A549 (cell line): Measurements from ENCODE around the gene LIMS1. TPM values are rescaled to one million over a fixed set of nuclear protein-coding genes. Genes with fewer than 3 reads are reported as not detected.

Experiments
- ATAC-seq, 2 experiments: fragments of 200-7000 bp in 1 of 2; fragments of >200 bp in 1 of 2; cut with Nextera tagmentation in 1 of 2; cut with Tn5 transposase in 1 of 2; 3 replicates each; pipeline versions ENCODE4 v1.8.0 to v1.9.1; 2018 to 2020; ENCODE audit warnings: mild to moderate bottlenecking in 1 of 2, moderate library complexity in 1 of 2
- CTCF ChIA-PET: fragments of 300-600 bp; sonication (Branson Sonifier 250); formaldehyde crosslinking; extraction: SDS; loops from one replicate; lab custom pipeline; 2021; ENCODE audit warnings: antibody characterized with exemption, inconsistent platforms; lab: Yijun Ruan, JAX
- POLR2A ChIA-PET: fragments of 350-600 bp; formaldehyde crosslinking; extraction: SDS; loops from one replicate; lab custom pipeline; 2021; ENCODE audit warnings: antibody characterized with exemption, inconsistent platforms; lab: Yijun Ruan, JAX
- DNase-seq, 2 experiments: peaks; one replicate each; pipeline versions ENCODE4 v3.0.0 to v3.0.0-alpha.2; 2011 to 2016; ENCODE audit warnings: low read depth in 1 of 2, low spot score in 1 of 2
- FAIRE-seq: peaks from 2 replicates; lab custom pipeline; 2011; peaks lifted over from hg19 to GRCh38; lab: Jason Lieb, UNC
- H3K27ac ChIP-seq, 2 experiments: fragments of >200 bp; sonication (Bioruptor Twin); formaldehyde crosslinking; 3 replicates each; pipeline ENCODE4 v1.5.1; 2016 to 2017
- H3K4me1 ChIP-seq: fragments of >200 bp; sonication (Bioruptor Twin); formaldehyde crosslinking; 3 replicates; pipeline ENCODE4 v1.6.1; 2016
- H3K4me2 ChIP-seq: fragments of >200 bp; sonication (Bioruptor Twin); formaldehyde crosslinking; 3 replicates; pipeline ENCODE4 v1.6.1; 2016
- H3K4me3 ChIP-seq: fragments of >200 bp; sonication (Bioruptor Twin); formaldehyde crosslinking; 3 replicates; pipeline ENCODE4 v1.5.1; 2016
- H3K9me3 ChIP-seq: fragments of >200 bp; sonication (Bioruptor Twin); formaldehyde crosslinking; 3 replicates; pipeline ENCODE4 v1.6.1; 2016
- BHLHE40 ChIP-seq: IDR thresholded peaks from 2 replicates; pipeline ENCODE4 v1.6.1; 2012; ENCODE audit warnings: low read depth, low read length, inconsistent platforms
- CEBPB ChIP-seq, 2 experiments: fragments of >200 bp in 1 of 2; sonication (Bioruptor Twin) in 1 of 2; formaldehyde crosslinking in 1 of 2; IDR thresholded peaks; 2 replicates each; pipeline ENCODE4 v1.6.1; 2012 to 2016
- CHD2 ChIP-seq: fragments of 150-350 bp; IDR thresholded peaks from 2 replicates; pipeline ENCODE4 v1.6.1; 2014; ENCODE audit warnings: low read length; ENCODE audit not compliant: partially characterized antibody
- EHF ChIP-seq: fragments of 250-450 bp; sonication (Bioruptor Pico); IDR thresholded peaks from 2 replicates; pipeline ENCODE4 v1.5.0; 2020; ENCODE audit warnings: mild to moderate bottlenecking
- EP300 ChIP-seq, 2 experiments: fragments of >200 bp; sonication (Bioruptor Twin); formaldehyde crosslinking; IDR thresholded peaks; 2 replicates in 1 of 2; 3 replicates in 1 of 2; pipeline ENCODE4 v1.6.1; 2016 to 2017
- ESRRA ChIP-seq: fragments of 150-350 bp; IDR thresholded peaks from 2 replicates; pipeline ENCODE4 v1.6.1; 2014; ENCODE audit warnings: mild to moderate bottlenecking, low read length, borderline replicate concordance
- GATA3 ChIP-seq: IDR thresholded peaks from 2 replicates; pipeline ENCODE4 v1.6.1; 2012; ENCODE audit warnings: borderline replicate concordance
- HES2 ChIP-seq: fragments of >200 bp; sonication (Bioruptor Twin); formaldehyde crosslinking; IDR thresholded peaks from 2 replicates; pipeline ENCODE4 v1.6.1; 2016
- MAZ ChIP-seq: fragments of 150-350 bp; IDR thresholded peaks from 2 replicates; pipeline ENCODE4 v1.6.1; 2014; ENCODE audit warnings: antibody characterized with exemption, low read depth, low read length, borderline replicate concordance
- MYC ChIP-seq: IDR thresholded peaks from 2 replicates; pipeline ENCODE4 v1.6.1; 2012; ENCODE audit warnings: mild to moderate bottlenecking, inconsistent platforms, low read length, improper control_type of control experiment, borderline replicate concordance
- NFE2L2 ChIP-seq: fragments of 150-350 bp; conservative IDR thresholded peaks from 2 replicates; pipeline ENCODE4 v1.6.1; 2014; ENCODE audit warnings: low read length
- POLR2AphosphoS2 ChIP-seq: conservative IDR thresholded peaks from 2 replicates; pipeline ENCODE4 v1.6.1; 2012; ENCODE audit warnings: low read length, improper control_type of control experiment, inconsistent platforms
- RAD21 ChIP-seq, 2 experiments: fragments of >200 bp in 1 of 2; sonication (Bioruptor Twin) in 1 of 2; formaldehyde crosslinking in 1 of 2; IDR thresholded peaks in 1 of 2; conservative IDR thresholded peaks in 1 of 2; 2 replicates in 1 of 2; 3 replicates in 1 of 2; pipeline ENCODE4 v1.6.1; 2012 to 2018; ENCODE audit warnings: inconsistent platforms in 1 of 2
- REST ChIP-seq: fragments of 200-600 bp; sonication (generic); IDR thresholded peaks from 2 replicates; pipeline ENCODE4 v1.6.1; 2016; ENCODE audit warnings: antibody characterized with exemption, mild to moderate bottlenecking, moderate library complexity
- TFCP2L1 ChIP-seq: fragments of 250-450 bp; sonication (Bioruptor Pico); IDR thresholded peaks from 2 replicates; pipeline ENCODE4 v1.5.0; 2021; ENCODE audit warnings: mild to moderate bottlenecking
- ZFP36 ChIP-seq: fragments of 450-650 bp; IDR thresholded peaks from 2 replicates; pipeline ENCODE4 v1.6.1; 2014; ENCODE audit warnings: borderline replicate concordance; ENCODE audit not compliant: partially characterized antibody
- WGBS: methylation state at CpG from one replicate; pipeline ENCODE4 v1.1.6; 2017; ENCODE audit errors: missing lambda C conversion rate; 5-methylcytosine and 5-hydroxymethylcytosine counted together
- polyA plus RNA-seq, 4 experiments: library from polyadenylated mRNA; depleted of rRNA in 3 of 4; stranded (reverse); fragments of >200 nt; fragmentation: RNase III in 1 of 4; extraction: RNeasy Plus Mini Kit Qiagen cat#74134 plus additional on column Dnase treatment in 1 of 4; gene quantifications; 2 replicates in 3 of 4; 3 replicates in 1 of 4; pipeline ENCODE4 v1.2.3, GENCODE V29; 2011 to 2017
- TF ChIP-seq, protein P1 (sequence below): fragments of 150-350 bp; IDR thresholded peaks from 2 replicates; pipeline ENCODE4 v1.6.1; 2014; ENCODE audit warnings: low read depth, mild to moderate bottlenecking, low read length
- TF ChIP-seq, protein P2 (sequence below): fragments of 250-450 bp; sonication (Bioruptor Pico); IDR thresholded peaks from 2 replicates; pipeline ENCODE4 v1.5.0; 2021; ENCODE audit warnings: mild to moderate bottlenecking, moderate library complexity, borderline replicate concordance

The LIMS1 gene
- polyA plus RNA-seq, 2 of the 4 experiments (the other 2 are of a cell fraction): 40.0 to 94.1 TPM

GRCh38 chr2:108627911-108628567, 93.8 kb downstream of the LIMS1 start (continued):
- TF ChIP-seq REST (no peak), ZFP36 (no peak), EP300 (IDR thresholded peaks at IDR 0.05) (no peak), ESRRA (no peak)
- TF ChIP-seq, protein P1, sequence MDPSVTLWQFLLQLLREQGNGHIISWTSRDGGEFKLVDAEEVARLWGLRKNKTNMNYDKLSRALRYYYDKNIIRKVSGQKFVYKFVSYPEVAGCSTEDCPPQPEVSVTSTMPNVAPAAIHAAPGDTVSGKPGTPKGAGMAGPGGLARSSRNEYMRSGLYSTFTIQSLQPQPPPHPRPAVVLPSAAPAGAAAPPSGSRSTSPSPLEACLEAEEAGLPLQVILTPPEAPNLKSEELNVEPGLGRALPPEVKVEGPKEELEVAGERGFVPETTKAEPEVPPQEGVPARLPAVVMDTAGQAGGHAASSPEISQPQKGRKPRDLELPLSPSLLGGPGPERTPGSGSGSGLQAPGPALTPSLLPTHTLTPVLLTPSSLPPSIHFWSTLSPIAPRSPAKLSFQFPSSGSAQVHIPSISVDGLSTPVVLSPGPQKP: no peak

DNA sequence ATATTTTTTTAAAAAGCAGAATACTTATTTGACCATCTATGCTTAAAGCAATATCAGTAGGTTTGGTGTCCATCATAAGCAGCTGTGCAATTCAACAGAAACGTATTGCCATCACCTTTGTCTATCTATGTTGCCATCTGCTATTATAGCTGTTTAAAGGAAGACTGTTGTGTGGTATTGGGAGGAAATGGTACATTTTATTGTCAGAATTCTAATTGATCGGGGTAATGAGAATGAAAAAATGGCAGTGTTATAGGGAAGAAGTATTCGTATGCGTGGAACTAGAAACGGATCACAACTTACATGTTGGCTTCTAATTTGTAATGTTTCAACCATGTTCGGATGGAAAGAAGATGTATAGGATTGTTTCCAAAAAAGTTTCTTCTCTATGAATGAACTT, 94.7 kb downstream of the LIMS1 start:
- H3K4me2 ChIP-seq: no peak overlapping the region
- peaks cover 43% of the 10 kb centered on the region for H3K4me1 ChIP-seq
- ATAC-seq: no peak
- no peak for FAIRE-seq
- WGBS: 93% methylated on average over 6 of the region's 6 CpGs
- H3K4me3 ChIP-seq: no peak overlapping the region
- ChIA-PET CTCF (interaction anchor here (0.7 to 1.5 kb wide), 7 partner anchors 8 to 45 kb away, joined by 3 to 9 read pairs (median 4); no protein-coding TSS in a partner anchor), POLR2A (no interaction called here)
- TF ChIP-seq HES2 (no peak), POLR2AphosphoS2 (no peak), TFCP2L1 (CRISPR knock-in tag) (no peak), CHD2 (no peak), BHLHE40 (no peak), NFE2L2 (no peak), EHF (CRISPR knock-in tag) (no peak), GATA3 (no peak), MAZ (no peak), EP300 (IDR thresholded peaks at IDR 0.05) (no peak), RAD21 (conservative IDR thresholded peaks at IDR 0.05 in 1 of 2, IDR thresholded peaks at IDR 0.05 in 1 of 2) (no peak), CEBPB (IDR thresholded peaks at IDR 0.05) (no peak), MYC (no peak)
- TF ChIP-seq, protein P2, sequence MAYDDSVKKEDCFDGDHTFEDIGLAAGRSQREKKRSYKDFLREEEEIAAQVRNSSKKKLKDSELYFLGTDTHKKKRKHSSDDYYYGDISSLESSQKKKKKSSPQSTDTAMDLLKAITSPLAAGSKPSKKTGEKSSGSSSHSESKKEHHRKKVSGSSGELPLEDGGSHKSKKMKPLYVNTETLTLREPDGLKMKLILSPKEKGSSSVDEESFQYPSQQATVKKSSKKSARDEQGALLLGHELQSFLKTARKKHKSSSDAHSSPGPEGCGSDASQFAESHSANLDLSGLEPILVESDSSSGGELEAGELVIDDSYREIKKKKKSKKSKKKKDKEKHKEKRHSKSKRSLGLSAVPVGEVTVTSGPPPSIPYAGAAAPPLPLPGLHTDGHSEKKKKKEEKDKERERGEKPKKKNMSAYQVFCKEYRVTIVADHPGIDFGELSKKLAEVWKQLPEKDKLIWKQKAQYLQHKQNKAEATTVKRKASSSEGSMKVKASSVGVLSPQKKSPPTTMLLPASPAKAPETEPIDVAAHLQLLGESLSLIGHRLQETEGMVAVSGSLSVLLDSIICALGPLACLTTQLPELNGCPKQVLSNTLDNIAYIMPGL: no peak
- H3K27ac ChIP-seq: no peak overlapping the region
- no peak for DNase-seq
- no peaks in the 10 kb centered on the region for H3K9me3 ChIP-seq
